Measurements from ENCODE around the gene SLC22A13.

GRCh38 chr3:38316356-38317191 is 51.0 kb downstream of the SLC22A13 start:
- TF ChIP-seq BRCA1 (IDR thresholded peaks at IDR 0.05; ENCODE audit: low read depth, low read length): no peak
- no peak for TF ChIP-seq SP1 (IDR thresholded peaks at IDR 0.05; ENCODE audit: low read depth, low read length)
- no peak for TF ChIP-seq TCF3 (IDR thresholded peaks at IDR 0.05; ENCODE audit: borderline replicate concordance, insufficient read depth, low read depth, low read length)
- TF ChIP-seq CHD2 (IDR thresholded peaks at IDR 0.05; ENCODE audit: borderline replicate concordance, low read depth, low read length): no peak
- TF ChIP-seq CTCF (IDR thresholded peaks at IDR 0.05 in 2 of 3, conservative IDR thresholded peaks at IDR 0.05 in 1 of 3; ENCODE audit: control insufficient read depth in 2 of 3, extremely low read depth in 1 of 3, insufficient read depth in 1 of 3, low read depth in 3 of 3, low read length in 3 of 3): no peak
- TF ChIP-seq YY1 (IDR thresholded peaks at IDR 0.05; ENCODE audit: low read depth, low read length): no peak
- TF ChIP-seq POLR2A (IDR thresholded peaks at IDR 0.05; ENCODE audit: low read depth, low read length): no peak
- TF ChIP-seq EZH2 (IDR thresholded peaks at IDR 0.05; ENCODE audit: borderline replicate concordance, control insufficient read depth, low read depth, low read length): no peak
- TF ChIP-seq CBX5 (IDR thresholded peaks at IDR 0.05; ENCODE audit: low read depth): no peak
- TF ChIP-seq ZNF687 (IDR thresholded peaks at IDR 0.05): no peak
- no peak for TF ChIP-seq NFYB (IDR thresholded peaks at IDR 0.05; ENCODE audit: insufficient read depth, low read depth, low read length)
